Esophagus muscularis mucosa (tissue), 4 donors: Measurements from ENCODE around the gene TNFRSF21.

Source experiments
- CTCF ChIP-seq, 3 experiments: fragments of 200-600 bp in 2 of 3; fragments of 450-650 bp in 1 of 3; sonication (generic) in 2 of 3; IDR thresholded peaks; one replicate each; pipeline ENCODE4 v1.5.1; 2017 to 2019; ENCODE audit warnings: antibody characterized with exemption in 3 of 3, mild to moderate bottlenecking in 2 of 3, moderate library complexity in 1 of 3
- EP300 ChIP-seq: sonication (generic); formaldehyde crosslinking; IDR thresholded peaks from one replicate; pipeline ENCODE4 v1.6.1; 2017; ENCODE audit warnings: antibody characterized with exemption
- POLR2A ChIP-seq: fragments of 450-650 bp; IDR thresholded peaks from one replicate; pipeline ENCODE4 v1.6.1; 2017; ENCODE audit warnings: antibody characterized with exemption, moderate library complexity, mild to moderate bottlenecking, low read depth

GRCh38 chr6:47207261-47207660 lies 102.4 kb downstream of the TNFRSF21 start:
- TF ChIP-seq CTCF (IDR thresholded peaks at IDR 0.05), result no peak
- no peak for TF ChIP-seq POLR2A
- TF ChIP-seq EP300, result no peak
